GM18505 (cell line): Measurements from ENCODE around the gene SLC26A4.
"Not testable (repeated sequence)": the region's sequence is repeated elsewhere in the genome, so short reads cannot be mapped to it uniquely, and the experiment has no call there.

Experiments
- ATAC-seq: cut with Tn5 transposase; IDR thresholded peaks from one replicate; pipeline ENCODE4 v1.9.1; 2021; ENCODE audit not compliant: unreplicated experiment
- POLR2A ChIP-seq: IDR thresholded peaks from 4 replicates; pipeline ENCODE4 v1.6.1; 2011; ENCODE audit warnings: borderline replicate concordance; ENCODE audit not compliant: insufficient read depth, insufficient read length; ENCODE audit errors: extremely low read depth

The SLC26A4 gene

DNA sequence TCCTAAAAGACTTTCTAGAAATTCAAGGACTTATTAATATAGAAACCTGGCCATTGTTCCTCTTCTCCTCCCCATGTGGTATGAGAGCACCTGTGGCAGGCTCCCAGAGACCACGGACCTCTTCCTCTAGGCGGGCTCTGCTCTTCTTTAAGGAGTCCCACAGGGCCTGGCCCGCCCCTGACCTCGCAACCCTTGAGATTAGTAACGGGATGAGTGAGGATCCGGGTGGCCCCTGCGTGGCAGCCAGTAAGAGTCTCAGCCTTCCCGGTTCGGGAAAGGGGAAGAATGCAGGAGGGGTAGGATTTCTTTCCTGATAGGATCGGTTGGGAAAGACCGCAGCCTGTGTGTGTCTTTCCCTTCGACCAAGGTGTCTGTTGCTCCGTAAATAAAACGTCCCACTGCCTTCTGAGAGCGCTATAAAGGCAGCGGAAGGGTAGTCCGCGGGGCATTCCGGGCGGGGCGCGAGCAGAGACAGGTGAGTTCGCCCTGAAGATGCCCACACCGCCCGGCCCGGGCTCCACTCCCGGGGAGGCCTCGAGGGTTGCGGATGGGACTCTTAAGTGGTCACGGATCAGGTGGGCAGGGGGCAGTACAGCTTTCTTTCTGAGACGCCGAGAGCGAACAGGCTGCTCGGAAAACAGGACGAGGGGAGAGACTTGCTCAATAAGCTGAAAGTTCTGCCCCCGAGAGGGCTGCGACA lies at the start of gene SLC26A4:
Gene SLC26A4, plus strand, starts transcription at position 448 of the 700 bp plus-strand sequence. CDS start 814 bp downstream, outside the sequence.
- no peak for TF ChIP-seq POLR2A
- ATAC-seq: peak; percentile 18

GRCh38 chr7:107613439-107613838 lies 47.2 kb upstream of the SLC26A4 start:
- no peak for TF ChIP-seq POLR2A
- ATAC-seq: no peak

GRCh38 chr7:107613948-107614347 lies 46.7 kb upstream of the SLC26A4 start:
- ATAC-seq: no peak
- no peak for TF ChIP-seq POLR2A

- ATAC-seq: no peak
- no peak for TF ChIP-seq POLR2A
Measured at GRCh38 chr7:107614425-107614824, 46.2 kb upstream of the SLC26A4 start.

DNA sequence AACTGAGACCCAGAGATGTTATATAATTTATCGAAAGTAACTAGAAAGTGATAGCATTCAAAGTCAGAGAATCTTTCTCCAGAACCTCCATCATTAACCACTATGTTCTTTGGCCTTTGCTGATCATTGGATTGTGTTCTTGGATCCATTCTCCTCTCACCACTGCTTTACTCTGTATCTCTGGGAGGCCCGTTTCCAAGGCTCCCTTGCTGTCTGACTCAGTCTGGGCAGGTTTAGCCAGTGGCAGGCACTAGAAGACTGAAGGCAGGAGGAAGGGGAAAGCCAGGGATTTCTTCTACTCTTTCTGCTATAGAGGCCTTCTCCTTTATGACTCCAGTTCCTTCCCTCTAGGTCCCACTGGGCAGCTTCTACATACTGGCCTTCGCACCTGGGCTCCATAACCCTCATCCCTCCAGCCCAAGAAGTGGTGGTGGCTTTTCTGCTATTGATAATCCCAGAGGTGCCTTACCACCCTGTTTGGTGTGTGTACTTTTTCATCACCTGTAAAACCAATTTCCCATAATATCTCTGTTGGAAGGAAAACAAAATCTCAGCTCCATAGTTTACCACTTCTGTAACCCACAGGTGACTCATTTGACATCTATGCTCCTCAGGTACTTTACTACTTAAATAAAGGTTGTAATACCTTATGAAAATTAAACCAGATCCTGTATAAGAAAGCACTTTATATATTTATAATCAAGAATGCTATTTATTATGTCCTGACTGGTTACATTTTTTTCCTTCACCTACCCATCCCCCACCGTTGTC lies 44.5 kb upstream of the SLC26A4 start:
- ATAC-seq: no peak
- no peak for TF ChIP-seq POLR2A

DNA sequence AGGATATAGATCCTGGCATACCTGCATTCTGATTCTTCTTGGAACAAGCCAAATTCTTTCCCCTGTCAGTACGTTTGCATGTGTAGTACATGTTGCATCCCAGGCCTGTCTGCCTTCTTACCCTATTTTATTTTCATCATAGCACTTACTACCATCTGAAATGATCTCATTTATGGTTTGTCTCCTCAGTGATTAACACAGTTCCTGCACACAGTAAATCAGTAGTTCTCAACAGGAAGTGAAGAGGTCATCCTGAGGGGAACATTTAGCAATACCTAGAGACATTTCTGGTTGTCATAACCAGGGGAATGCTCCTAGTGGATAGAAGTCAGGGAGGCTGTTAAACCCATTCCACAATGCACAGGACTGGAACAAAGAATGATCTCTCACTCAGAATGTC lies 38.2 kb upstream of the SLC26A4 start:
- ATAC-seq: no peak
- TF ChIP-seq POLR2A: no peak

GRCh38 chr7:107622894-107623293 lies 37.7 kb upstream of the SLC26A4 start:
- no peak for ATAC-seq
- no peak for TF ChIP-seq POLR2A

GRCh38 chr7:107627002-107627401 lies 33.6 kb upstream of the SLC26A4 start:
- ATAC-seq: no peak
- no peak for TF ChIP-seq POLR2A

GRCh38 chr7:107628461-107629064 lies 32.1 kb upstream of the SLC26A4 start:
- no peak for TF ChIP-seq POLR2A
- no peak for ATAC-seq

DNA sequence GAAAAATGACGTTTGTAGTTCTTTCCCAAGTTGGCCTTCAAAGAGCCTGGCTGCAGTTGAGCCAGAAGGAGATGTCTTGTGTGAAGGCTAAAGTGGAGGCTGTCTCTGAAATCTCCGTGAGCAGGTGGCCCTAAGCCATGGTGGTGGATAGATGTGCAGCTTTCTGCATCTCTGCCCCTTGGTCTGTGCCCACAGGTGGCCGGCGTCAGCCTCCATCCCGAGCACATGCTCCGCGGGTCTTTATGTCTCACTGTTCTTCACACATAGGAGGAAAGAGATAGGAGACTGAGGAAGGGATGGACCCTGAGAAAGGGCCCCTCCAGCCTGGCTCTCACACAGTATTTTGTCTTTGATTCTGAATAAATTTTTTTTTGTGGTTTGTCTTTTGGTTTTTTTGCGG lies 30.3 kb upstream of the SLC26A4 start:
- no peak for TF ChIP-seq POLR2A
- no peak for ATAC-seq

DNA sequence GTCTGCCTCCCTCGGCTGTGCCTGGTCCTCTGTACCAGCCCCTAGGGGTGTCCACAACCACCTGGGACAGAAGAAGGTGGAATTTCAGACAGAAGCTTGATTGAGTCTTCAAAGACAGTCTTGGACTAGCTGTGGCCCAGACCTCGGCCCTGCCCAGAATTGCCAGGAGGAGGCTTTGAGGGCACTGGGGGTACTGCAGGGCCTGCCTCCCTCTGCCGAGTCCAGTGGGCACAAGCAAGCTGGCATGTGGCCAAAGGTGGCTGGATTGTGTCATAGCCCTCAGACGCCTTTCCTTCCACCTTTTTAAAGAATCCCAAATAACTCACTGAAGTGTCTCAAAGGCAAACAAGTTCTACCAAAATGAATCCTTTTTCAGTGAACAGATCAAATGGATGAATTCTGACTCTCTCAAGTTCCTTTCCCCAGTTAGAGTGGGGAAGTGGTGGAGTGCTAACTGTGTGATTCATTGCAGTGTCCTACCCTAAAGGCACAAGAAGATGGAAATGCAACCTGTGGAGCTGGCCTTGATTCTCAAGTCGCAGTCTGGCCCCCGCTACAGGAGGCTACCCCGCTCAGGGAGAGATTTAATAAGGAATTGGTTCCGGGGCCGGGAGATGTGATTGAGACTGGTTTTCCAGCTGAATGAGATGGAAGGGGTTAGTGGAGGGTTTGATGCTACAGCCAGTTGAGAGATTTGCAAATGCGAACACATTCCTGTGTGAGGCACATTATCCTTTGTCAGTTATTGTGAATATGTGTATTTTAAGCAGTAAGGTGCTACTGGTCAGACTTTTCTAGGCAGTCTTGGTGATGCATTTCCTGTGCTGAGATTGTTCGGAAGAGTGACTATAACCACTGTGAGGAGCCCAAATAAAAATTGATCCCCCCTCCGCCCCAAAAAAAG lies 28.8 kb upstream of the SLC26A4 start:
- no peak for ATAC-seq
- TF ChIP-seq POLR2A: no peak

DNA sequence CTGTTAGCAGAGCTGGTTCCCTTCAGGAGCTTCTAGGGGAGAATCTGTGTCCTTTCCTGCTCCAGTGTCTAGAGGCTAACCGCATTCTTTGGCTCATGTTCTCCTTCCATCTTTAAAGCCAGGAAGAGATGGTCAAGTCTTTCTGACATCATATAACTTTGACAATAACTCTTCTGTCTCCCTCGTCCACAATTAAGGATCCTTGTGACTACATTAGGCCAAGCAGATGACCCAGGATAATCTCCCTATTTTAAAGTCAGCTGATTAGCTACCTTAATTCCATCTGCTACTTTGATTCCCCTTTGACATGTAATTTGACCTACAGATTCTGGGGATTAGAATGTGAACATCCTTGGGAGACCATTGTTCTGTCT lies 28.1 kb upstream of the SLC26A4 start:
- no peak for ATAC-seq
- TF ChIP-seq POLR2A: no peak

DNA sequence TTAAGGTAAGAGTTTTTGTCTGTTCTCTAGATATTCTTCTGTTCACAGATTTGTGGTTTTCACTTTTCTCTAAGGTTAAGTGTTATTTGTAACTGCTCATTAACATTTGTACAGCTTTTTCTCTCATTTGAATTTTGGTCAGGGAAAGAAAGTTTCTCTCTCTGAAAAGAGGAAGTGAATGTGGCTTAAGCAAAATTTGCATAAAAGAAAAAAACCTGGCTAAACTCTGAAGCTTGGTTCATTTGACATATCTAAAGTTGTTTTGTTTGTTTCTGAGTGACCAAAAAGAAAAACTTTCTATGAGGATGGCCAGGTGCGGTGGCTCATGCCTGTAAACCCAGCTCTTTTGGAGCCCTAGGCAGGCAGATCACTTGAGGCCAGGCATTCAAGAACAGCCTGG lies 22.0 kb upstream of the SLC26A4 start:
- TF ChIP-seq POLR2A: no peak

GRCh38 chr7:107639070-107639469 lies 21.6 kb upstream of the SLC26A4 start:
- not testable (repeated sequence) for ATAC-seq

More for the DNA sequence above, 22.0 kb upstream of the SLC26A4 start:
- ATAC-seq: peak; percentile 96
